GM21515 (cell line): ENCODE results near the gene LYRM1.

Experiments
- ATAC-seq: cut with Tn5 transposase; IDR thresholded peaks from one replicate; pipeline ENCODE4 v1.9.1; 2021; ENCODE audit not compliant: unreplicated experiment

The LYRM1 gene

GRCh38 chr16:20871941-20872815 is 28.4 kb upstream of the LYRM1 start:
- no peak for ATAC-seq

- no peak for ATAC-seq
Measured at GRCh38 chr16:20873331-20873730, 27.2 kb upstream of the LYRM1 start.

- peak; percentile 9 for ATAC-seq
Measured at GRCh38 chr16:20874088-20874581, 26.4 kb upstream of the LYRM1 start.

GRCh38 chr16:20875355-20875650 is 25.3 kb upstream of the LYRM1 start:
- ATAC-seq: no peak

GRCh38 chr16:20878682-20879147 is 21.9 kb upstream of the LYRM1 start:
- ATAC-seq: no peak

GRCh38 chr16:20879175-20880040 is 21.2 kb upstream of the LYRM1 start:
- no peak for ATAC-seq

- no peak for ATAC-seq
Measured at GRCh38 chr16:20880867-20881502, 19.6 kb upstream of the LYRM1 start.

GRCh38 chr16:20881503-20881878 is 19.1 kb upstream of the LYRM1 start:
- ATAC-seq: no peak

GRCh38 chr16:20883554-20884239 is 16.9 kb upstream of the LYRM1 start:
- no peak for ATAC-seq

- ATAC-seq: no peak
Measured at GRCh38 chr16:20884240-20884556, 16.4 kb upstream of the LYRM1 start.

- ATAC-seq: no peak
Measured at GRCh38 chr16:20886320-20886719, 14.3 kb upstream of the LYRM1 start.

GRCh38 chr16:20887207-20887606 is 13.4 kb upstream of the LYRM1 start:
- ATAC-seq: no peak

GRCh38 chr16:20889625-20890275 is 10.8 kb upstream of the LYRM1 start:
- no peak for ATAC-seq

- ATAC-seq: no peak
Measured at GRCh38 chr16:20894388-20894787, 6.2 kb upstream of the LYRM1 start.

GRCh38 chr16:20897253-20897897 is 3.2 kb upstream of the LYRM1 start:
- ATAC-seq: no peak

- ATAC-seq: no peak
Measured at GRCh38 chr16:20897922-20898321, 2.6 kb upstream of the LYRM1 start.

- ATAC-seq: no peak
Measured at GRCh38 chr16:20899071-20899470, 1.5 kb upstream of the LYRM1 start.

- no peak for ATAC-seq
Measured at GRCh38 chr16:20899477-20900298, 883 bp upstream of the LYRM1 start.

- ATAC-seq: peak; percentile 8
Measured at GRCh38 chr16:20901068-20901435, 481 bp downstream of the LYRM1 start.
